Ishikawa (cell line): ENCODE measurements around the gene SMAD6.

Experiments
- CEBPB ChIP-seq: IDR thresholded peaks from 2 replicates; pipeline ENCODE4 v1.6.1; 2012
- CREB1 ChIP-seq: IDR thresholded peaks from 2 replicates; pipeline ENCODE4 v1.6.1; 2012; ENCODE audit warnings: low read depth
- EGR1 ChIP-seq: IDR thresholded peaks from 2 replicates; pipeline ENCODE4 v1.6.1; 2012
- EP300 ChIP-seq: IDR thresholded peaks from 2 replicates; pipeline ENCODE4 v1.6.1; 2012; ENCODE audit warnings: borderline replicate concordance
- FOXM1 ChIP-seq: IDR thresholded peaks from 2 replicates; pipeline ENCODE4 v1.6.1; 2012; ENCODE audit warnings: low read depth, borderline replicate concordance
- NFIC ChIP-seq: IDR thresholded peaks from 2 replicates; pipeline ENCODE4 v1.6.1; 2012
- RAD21 ChIP-seq: IDR thresholded peaks from 2 replicates; pipeline ENCODE4 v1.6.1; 2012; ENCODE audit warnings: low read depth
- TAF1 ChIP-seq: IDR thresholded peaks from 2 replicates; pipeline ENCODE4 v1.6.1; 2012; ENCODE audit warnings: low read depth, mild to moderate bottlenecking
- TCF12 ChIP-seq: IDR thresholded peaks from 2 replicates; pipeline ENCODE4 v1.6.1; 2012; ENCODE audit warnings: low read depth
- TEAD4 ChIP-seq: IDR thresholded peaks from 2 replicates; pipeline ENCODE4 v1.6.1; 2012
- USF1 ChIP-seq: IDR thresholded peaks from 2 replicates; pipeline ENCODE4 v1.6.1; 2012
- YY1 ChIP-seq: IDR thresholded peaks from 2 replicates; pipeline ENCODE4 v1.6.1; 2012; ENCODE audit warnings: low read depth
- ZBTB7A ChIP-seq: IDR thresholded peaks from 2 replicates; pipeline ENCODE4 v1.6.1; 2012; ENCODE audit warnings: low read depth
- TF ChIP-seq, protein P1 (sequence below): IDR thresholded peaks from 2 replicates; pipeline ENCODE4 v1.6.1; 2012; ENCODE audit warnings: low read depth, mild to moderate bottlenecking
- TF ChIP-seq, protein P2 (sequence below): IDR thresholded peaks from 2 replicates; pipeline ENCODE4 v1.6.1; 2012

Gene SMAD6

GRCh38 chr15:66797921-66798320 lies 95.9 kb downstream of the SMAD6 start:
- TF ChIP-seq FOXM1 (no peak), EGR1 (no peak), CEBPB (no peak), ZBTB7A (no peak), TEAD4 (no peak), NFIC (no peak), USF1 (no peak), TAF1 (no peak), TCF12 (no peak), RAD21 (no peak), YY1 (no peak), CREB1 (no peak)
- TF ChIP-seq, protein P1, sequence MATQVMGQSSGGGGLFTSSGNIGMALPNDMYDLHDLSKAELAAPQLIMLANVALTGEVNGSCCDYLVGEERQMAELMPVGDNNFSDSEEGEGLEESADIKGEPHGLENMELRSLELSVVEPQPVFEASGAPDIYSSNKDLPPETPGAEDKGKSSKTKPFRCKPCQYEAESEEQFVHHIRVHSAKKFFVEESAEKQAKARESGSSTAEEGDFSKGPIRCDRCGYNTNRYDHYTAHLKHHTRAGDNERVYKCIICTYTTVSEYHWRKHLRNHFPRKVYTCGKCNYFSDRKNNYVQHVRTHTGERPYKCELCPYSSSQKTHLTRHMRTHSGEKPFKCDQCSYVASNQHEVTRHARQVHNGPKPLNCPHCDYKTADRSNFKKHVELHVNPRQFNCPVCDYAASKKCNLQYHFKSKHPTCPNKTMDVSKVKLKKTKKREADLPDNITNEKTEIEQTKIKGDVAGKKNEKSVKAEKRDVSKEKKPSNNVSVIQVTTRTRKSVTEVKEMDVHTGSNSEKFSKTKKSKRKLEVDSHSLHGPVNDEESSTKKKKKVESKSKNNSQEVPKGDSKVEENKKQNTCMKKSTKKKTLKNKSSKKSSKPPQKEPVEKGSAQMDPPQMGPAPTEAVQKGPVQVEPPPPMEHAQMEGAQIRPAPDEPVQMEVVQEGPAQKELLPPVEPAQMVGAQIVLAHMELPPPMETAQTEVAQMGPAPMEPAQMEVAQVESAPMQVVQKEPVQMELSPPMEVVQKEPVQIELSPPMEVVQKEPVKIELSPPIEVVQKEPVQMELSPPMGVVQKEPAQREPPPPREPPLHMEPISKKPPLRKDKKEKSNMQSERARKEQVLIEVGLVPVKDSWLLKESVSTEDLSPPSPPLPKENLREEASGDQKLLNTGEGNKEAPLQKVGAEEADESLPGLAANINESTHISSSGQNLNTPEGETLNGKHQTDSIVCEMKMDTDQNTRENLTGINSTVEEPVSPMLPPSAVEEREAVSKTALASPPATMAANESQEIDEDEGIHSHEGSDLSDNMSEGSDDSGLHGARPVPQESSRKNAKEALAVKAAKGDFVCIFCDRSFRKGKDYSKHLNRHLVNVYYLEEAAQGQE = no peak

- TF ChIP-seq CEBPB = no peak
- TF ChIP-seq CREB1 = no peak
- no peak for TF ChIP-seq YY1
- no peak for TF ChIP-seq RAD21
- TF ChIP-seq, protein P2, sequence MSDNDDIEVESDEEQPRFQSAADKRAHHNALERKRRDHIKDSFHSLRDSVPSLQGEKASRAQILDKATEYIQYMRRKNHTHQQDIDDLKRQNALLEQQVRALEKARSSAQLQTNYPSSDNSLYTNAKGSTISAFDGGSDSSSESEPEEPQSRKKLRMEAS = no peak
- no peak for TF ChIP-seq FOXM1
- no peak for TF ChIP-seq USF1
- TF ChIP-seq, protein P1 = no peak
- TF ChIP-seq TCF12 = no peak
- TF ChIP-seq TEAD4 = no peak
- TF ChIP-seq EGR1 = no peak
- no peak for TF ChIP-seq ZBTB7A
- TF ChIP-seq TAF1 = no peak
- TF ChIP-seq NFIC = no peak
- no peak for TF ChIP-seq EP300
Observed at GRCh38 chr15:66798426-66799061, 96.5 kb downstream of the SMAD6 start.

DNA sequence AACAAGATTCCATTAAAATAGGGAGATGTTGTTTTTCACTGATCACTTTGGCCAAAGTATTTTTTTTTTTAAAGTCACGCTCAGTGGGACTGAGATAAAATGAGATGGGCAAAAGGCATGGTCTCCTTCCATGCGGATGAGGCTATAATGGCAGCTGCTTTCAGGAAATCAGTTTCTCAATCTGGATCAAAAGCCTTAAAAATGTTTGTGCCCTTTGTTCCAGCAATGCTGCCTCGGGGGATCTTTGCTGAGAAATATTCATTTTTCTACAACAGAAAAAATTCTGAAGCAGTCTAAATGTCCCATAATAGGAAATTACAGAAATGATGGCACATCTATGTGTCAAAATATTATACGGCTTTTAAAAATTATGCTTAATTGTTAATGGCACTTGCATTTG lies 97.2 kb downstream of the SMAD6 start:
- no peak for TF ChIP-seq YY1

DNA sequence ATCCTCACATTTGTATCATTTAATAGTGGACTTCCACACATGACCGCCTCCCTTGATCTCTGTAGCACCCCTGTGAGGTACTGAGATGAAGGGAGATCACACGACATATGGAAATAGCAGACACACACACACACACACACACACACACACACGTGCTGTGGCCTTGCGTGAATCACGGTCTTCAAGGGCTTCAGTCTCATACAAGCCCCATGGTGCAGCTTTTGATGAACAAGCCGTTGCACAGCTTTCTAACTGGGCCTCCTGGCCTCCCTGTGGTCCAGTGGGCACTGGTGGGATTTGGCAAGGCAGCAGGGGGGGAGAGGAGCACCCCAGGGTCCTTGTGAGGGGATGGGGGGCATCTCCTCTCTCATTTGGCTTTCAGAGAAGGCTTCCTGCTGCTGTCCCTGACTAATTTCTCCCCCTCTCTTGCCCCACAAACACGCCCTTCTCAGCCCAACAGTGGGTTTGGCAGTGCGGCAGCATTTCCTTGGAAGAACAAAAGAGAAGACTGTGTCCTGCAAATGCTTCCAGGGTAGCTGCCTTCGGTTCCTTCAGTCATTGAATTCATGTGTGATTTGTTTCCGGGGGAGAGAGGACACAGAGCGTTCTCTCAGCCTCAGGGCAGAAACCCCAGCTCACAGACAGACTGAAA lies 98.7 kb downstream of the SMAD6 start:
- no peak for TF ChIP-seq TCF12
- TF ChIP-seq ZBTB7A = no peak
- no peak for TF ChIP-seq FOXM1
- no peak for TF ChIP-seq TEAD4
- no peak for TF ChIP-seq NFIC
- TF ChIP-seq YY1 = no peak
- TF ChIP-seq USF1 = no peak

- TF ChIP-seq USF1 (no peak), RAD21 (no peak), EGR1 (no peak), NFIC (no peak), TCF12 (no peak), FOXM1 (no peak), TEAD4 (no peak), EP300 (no peak), CEBPB (no peak), TAF1 (no peak), YY1 (no peak), ZBTB7A (no peak), CREB1 (no peak)
- TF ChIP-seq, protein P2 = no peak
- TF ChIP-seq, protein P1 = no peak
Observed at GRCh38 chr15:66801266-66801665, 99.2 kb downstream of the SMAD6 start.
